NCI-H2029 (cell line): ENCODE results near the gene GADL1.
A peak's percentile ranks its signal among the peaks of the same experiment; 100 is the strongest.

Experiments
- DNase-seq: peaks from one replicate; lab custom pipeline; 2025; lab: John Stamatoyannopoulos, UW

The GADL1 gene, protein sequence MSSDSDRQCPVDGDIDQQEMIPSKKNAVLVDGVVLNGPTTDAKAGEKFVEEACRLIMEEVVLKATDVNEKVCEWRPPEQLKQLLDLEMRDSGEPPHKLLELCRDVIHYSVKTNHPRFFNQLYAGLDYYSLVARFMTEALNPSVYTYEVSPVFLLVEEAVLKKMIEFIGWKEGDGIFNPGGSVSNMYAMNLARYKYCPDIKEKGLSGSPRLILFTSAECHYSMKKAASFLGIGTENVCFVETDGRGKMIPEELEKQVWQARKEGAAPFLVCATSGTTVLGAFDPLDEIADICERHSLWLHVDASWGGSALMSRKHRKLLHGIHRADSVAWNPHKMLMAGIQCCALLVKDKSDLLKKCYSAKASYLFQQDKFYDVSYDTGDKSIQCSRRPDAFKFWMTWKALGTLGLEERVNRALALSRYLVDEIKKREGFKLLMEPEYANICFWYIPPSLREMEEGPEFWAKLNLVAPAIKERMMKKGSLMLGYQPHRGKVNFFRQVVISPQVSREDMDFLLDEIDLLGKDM

DNA sequence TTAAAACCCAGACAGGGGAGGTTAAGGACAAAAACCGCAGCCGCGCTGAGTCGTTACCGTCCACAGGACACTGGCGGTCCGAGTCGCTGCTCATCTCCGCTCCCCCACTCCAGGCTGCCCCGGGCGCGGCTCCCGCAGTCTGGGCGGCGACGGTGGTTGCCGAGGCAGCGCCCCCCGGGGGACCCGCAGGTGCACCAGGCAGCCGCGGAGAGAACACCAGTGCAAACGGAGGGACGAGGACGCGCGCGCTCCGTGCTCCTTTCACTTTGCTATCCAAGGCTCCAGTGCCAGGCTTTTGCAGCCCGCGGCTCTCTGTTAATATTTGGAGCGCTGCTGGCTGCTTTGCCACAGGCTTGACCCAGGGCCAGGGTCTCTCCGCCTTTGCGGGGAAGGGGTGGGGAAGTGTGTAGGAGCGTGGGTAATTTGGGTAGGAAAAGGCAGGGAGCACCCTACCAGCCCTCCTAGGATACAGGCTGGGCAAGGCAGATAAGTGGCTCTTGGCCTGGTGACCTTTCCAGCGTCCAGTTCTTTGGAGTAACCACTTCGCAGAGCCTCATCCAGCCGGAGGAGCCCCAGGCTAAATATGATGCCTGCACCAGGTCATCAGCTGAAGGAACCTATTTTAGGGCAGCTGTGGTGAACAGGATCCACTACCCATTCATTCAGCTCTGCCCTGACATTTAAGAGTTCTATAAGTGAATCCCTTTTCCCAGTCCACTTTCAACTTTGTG, at the start of gene GADL1:
Gene GADL1, minus strand, starts transcription at position 141 of the 731 bp plus-strand sequence. Its CDS starts 47 bp downstream, at position 94.
- peak; percentile 19 for DNase-seq

DNA sequence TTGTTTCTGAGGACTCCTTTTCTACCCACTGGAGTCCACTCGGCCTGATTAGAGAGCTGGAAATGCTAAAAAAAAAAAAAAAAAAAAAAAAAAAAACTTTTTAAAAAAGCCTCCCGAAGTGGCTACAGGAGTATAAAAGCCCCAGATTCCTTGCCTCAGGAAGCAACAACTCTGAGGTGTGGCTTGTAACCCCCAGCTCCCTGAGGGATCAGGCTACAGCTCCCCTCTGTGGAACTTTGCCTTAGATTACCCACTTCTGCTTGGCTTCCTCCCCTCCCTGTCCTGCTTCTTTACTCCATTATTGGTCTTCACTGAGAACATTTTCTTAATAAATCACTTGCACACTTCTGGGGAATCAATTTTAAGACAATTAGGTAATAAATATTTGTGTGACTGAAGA, 49.7 kb upstream of the GADL1 start:
- no peak for DNase-seq

DNA sequence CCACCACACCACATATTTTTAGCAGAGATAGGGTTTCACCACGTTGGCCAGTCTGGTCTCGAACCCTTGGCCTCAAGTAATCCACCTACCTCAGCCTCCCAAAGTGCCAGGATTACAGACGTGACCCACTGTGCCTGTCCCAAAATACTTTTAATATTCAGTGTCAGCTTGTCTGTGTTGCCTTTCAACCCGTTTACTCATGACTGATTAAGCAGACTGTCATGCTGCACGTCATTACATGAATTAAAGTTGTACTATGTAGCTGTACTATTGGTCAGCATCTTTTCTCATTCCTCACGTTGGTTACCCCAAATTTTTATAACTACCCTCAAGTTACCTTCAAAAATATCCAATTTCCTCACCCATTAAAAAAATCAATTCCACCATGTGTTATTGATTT, 48.7 kb upstream of the GADL1 start:
- DNase-seq, result no peak

DNA sequence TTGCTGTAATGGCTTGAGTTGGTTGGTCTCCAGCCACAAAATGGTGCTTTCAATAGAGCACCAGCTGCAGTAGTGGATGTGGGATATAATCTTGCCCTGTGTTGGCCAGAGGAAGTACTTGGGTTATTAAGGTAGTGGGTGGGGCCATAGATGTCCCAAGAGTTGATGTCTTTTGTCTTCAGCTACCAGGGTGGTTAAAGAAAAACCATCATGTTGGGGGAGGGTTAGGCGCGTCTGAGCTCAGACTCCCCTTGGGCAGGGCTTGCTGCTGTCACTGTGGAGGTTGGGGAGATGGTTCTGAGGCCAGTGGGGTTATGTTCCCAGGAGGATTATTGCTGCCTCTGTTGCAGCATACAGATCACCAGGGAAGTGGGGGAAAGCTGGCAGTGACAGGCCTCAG, 46.9 kb upstream of the GADL1 start:
- no peak for DNase-seq

DNA sequence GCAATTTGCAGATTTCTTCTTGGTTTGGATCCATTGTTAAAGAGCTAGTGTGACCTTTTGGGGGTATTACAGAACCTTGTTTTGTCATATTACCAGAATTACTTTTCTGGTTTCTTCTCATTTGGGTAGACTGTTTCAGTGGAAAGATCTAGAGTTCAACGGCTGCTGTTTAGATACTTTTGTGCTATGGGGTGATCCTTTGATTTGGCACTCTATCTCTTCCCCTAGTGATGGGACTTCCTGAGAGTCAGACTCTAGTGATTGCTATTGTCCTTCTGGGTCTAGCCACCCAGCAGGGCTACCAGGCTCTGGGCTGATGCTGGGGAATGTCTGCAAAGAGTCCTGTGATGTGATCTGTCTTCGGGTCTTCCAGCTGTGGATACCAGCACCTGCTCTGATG, 46.3 kb upstream of the GADL1 start:
- DNase-seq, result no peak

DNA sequence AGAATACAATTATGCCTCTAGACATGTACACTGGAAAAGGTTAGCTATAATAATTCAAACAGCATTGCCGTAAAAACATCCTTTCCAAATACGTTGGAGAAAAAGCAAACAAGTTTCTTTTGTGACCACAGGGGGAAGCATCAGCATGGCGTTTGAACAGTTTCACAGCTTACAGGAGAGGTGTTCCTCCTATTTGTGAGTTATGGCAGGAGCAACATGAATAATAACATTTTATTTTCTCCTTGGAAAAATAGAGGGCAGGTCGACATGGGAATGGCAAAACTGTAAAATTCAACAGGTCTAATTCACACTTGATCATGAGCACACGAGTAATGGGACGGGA, 39.7 kb upstream of the GADL1 start:
- peak; percentile 63 for DNase-seq

DNA sequence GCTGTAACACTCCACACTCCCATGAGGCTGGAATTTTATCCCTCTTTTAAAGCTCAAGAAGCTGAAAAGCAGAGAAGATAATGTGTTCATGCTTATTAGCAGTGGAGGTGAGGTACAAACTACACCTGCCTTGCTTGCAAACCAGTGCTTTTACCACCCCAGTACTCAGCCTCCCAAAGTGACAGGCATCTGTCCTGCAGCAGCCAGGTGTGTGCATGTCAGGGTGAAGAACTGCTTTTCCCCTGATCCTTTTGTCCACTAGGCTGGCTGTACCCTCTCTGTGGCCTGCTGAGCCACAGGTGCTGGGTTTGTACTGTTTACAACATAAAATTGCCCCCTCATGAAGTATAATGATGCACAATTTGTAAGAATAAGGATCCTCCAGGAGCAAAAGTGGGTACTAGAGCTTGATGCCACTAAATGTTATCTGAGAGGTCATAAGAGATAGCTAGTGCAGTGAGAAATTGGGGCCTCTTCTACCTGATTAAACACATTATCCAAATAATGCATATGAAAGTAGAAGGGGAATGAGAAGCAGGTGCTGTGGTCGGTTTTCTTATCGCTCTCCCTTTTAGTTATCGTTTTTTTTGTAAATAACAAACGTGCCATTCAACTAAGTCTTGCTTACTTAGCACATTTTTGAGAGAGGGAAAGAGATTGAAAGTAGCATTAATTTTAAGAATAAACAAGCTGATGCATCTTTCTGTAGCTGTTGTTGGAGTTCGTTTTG, 39.2 kb upstream of the GADL1 start:
- DNase-seq, result peak; percentile 48

DNA sequence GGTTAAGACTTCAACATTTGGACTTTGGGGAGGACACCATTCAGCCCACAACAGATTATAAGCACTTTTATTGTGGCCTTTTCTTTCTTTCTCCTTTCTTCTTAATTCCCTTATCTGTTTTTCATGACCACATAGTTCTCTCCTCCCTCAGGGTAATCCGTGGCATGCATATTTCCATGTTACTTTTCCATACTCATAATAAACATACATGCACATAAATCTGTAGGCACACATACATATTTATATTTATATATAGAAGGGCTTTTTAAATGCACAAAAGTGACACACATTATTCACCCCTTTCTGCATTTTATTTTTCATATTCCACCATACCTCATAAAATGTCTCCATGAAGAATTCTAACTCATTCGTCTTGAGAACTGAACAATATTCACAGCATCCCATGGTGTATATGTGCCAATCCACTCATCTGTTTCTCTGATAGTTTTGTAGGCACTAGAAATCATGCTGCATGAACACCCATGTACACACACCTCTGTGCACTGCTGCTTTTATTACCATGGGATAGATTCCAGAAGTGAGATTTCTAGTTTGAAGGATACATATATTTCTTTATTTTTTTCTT, 38.1 kb upstream of the GADL1 start:
- DNase-seq, result no peak

DNA sequence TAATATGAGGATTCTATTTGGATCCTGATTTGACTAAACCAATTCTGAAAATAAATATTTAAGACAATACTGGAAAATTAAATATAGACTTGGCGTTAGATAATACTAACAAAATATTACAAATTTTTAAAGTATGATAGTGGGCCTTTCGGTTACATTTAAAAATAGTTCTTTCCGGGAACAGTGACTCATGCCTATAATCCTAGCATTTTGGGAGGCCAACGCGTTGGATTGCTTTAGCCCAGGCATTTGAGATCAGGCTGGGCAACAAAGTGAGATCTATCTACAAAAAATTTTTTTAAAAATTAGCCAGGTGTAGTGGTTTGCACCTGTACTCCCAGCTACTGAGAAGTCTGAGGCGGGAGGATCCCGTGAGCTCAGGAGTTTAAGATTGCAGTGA, 30.3 kb upstream of the GADL1 start:
- no peak for DNase-seq

DNA sequence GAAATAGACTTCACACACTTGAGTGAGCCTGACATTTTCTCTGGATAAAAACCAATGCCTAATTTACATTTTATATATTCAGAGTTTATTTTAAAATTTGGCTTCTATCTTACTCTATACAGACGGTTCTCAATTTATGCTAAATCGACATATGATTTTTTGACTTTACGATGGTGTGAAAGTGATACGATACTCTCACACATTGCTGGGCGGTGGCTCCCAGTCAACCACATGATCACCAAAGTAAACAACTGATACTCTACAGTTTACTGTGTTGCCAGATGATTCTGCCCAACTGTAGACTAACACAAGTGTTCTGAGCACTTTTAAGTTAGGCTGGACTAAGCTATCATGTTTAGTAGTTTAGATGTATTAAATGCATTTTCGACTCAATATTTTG, 25.1 kb upstream of the GADL1 start:
- DNase-seq, result no peak

DNA sequence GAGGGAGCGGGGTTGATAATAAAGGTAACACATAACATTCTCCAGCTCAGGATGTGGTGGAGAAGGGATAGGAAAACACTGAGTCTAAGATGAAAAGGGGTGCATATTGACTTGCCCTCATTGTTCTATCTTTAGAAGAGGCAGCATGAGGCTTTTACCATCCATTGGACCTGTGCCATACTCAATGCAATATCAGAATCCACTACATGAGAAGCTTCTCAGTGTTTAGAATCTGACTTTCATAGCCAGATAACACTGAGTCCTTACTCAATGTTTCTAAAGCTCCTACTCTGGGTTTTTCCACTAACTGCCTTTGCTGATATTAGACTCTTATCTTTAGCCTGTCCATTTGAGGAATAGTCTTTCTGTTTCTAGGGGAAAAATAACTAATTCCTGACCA, 24.3 kb upstream of the GADL1 start:
- DNase-seq, result no peak

DNA sequence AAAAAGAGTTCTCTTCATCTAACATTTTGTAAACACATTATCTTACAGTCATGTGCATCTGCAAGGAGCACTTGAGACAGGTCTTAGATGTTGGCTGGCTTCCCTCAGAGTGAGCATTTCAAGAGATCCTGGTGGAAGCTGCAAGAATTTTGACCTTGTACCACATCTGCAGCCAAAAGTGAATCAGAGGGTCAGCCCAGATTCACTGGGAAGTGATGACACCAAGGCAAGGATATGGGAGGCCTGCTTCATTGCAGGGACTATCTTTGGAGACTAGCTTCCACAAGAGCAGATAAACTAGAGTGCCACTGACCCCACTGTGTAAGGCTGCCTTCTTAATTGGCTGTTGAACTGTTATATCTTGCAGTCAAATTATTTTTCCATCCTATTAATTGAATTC, 21.3 kb upstream of the GADL1 start:
- peak; percentile 27 for DNase-seq

DNA sequence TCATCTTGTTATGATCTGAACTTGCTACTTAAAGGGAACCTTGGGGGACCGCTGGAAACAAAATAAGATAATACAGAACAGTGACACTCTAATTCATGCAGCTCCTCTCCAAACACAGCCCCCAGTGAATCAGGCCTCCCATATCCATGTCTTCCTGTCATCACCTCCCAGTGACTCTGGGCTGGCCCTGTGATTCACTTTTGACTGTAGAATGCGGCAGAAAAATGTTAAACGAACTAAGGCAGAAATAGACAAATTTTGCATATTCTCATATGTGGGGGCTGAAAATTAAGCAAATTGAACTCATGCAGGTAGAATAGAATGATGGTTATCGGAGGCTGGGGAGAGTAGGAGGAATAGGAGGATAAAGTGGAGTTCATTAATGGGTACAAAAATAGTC, 20.2 kb upstream of the GADL1 start:
- DNase-seq, result no peak

DNA sequence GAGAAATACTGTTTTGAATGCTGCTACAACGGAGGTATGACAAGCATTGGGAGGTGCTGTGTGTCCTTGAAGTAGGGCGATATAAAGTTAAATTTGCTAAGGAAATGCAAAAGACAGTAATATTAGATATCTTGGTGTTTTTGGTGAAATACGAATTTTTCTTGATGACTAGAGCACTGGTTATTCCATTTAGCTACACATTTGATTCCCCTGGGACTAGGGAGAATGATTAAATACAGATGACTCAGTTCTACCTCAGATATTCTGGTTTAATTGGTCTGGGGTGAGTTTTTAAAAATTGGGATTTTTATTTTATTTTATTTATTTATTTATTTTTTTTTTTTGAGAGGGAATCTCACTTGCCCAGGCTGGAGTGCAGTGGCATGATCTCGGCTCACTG, 18.7 kb upstream of the GADL1 start:
- no peak for DNase-seq

DNA sequence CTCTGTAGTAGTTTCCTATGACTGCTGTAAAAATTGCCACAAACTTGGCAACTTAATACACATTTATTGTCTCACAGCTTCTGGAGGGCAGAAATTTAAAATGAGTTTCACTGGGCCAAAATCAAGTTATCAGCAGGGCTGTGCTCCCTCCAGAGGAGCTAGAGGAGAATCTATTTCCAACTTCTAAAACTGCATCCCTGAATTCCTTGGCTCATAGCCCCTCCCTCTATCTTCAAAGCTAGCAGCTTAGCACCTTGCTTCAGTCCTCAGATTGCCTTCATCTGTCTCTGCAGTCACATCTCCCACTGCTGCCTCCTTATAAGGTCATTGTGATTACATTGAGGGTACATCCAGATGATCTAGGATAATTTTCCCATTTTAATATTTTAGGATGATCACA, 17.8 kb upstream of the GADL1 start:
- DNase-seq, result no peak

DNA sequence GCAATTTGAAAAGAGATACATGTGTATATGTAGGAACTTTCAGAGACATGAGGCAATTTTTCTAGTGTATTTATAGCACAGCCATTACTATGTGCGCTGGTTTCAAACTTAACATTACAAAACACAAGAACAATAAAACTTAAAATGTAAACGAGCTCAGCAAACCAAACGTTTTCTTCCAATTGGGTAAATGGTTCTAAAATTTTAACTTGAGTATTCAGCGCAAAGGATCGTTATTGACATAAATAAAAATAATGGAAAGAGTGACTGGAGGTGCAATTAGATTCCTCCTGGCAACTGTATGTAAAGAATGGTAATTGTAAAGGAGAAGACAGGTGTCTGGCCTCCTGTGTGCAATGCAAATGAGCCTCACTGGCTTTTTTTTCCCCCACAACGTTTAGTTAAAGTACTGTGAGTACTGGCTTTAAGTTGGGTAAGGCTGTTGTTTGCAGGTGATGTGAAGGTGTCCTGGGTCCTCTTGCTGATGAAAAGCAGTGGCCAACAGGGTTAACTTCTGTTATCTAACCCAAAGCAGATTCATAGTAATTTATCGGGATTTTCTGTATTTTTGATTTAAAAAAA, 14.1 kb upstream of the GADL1 start:
- DNase-seq, result no peak

DNA sequence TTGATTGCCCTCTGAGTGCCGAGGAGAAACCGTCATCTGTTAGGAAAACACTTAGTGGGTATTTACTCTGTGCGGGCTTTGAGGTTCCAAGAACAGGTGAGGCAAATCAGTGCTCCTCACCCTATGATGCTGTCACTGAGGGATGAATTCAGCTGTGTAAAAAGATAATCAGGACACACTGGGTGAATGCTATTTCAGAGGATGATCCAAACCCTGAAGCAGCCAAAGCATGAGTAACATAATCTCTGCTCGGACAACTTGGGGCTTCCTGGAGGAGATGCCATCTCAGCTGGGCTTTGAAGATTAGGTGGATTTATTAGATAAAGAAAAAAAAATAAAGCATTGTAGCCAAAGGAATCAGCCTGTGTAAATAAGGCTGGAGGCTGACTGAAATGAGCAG, 10.5 kb upstream of the GADL1 start:
- no peak for DNase-seq

DNA sequence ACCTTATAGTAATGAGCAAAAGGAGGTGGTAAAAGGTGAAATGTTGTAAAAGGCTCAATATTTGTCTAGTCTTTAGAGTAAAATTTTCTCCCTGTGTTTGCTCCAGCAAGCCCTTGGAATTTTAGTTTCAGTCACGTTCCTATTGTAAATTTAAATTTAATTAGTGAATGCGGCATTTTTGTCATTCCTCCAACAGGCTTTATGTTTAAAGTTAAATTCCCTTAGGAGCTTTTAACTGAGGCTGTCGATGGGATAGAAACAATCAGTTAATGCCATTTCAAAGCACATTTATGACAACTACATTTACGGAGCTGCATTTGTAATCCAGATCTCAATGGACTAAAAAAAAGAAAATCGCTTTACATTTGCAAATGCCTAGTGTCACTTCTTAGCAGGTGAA, 868 bp upstream of the GADL1 start:
- no peak for DNase-seq

DNA sequence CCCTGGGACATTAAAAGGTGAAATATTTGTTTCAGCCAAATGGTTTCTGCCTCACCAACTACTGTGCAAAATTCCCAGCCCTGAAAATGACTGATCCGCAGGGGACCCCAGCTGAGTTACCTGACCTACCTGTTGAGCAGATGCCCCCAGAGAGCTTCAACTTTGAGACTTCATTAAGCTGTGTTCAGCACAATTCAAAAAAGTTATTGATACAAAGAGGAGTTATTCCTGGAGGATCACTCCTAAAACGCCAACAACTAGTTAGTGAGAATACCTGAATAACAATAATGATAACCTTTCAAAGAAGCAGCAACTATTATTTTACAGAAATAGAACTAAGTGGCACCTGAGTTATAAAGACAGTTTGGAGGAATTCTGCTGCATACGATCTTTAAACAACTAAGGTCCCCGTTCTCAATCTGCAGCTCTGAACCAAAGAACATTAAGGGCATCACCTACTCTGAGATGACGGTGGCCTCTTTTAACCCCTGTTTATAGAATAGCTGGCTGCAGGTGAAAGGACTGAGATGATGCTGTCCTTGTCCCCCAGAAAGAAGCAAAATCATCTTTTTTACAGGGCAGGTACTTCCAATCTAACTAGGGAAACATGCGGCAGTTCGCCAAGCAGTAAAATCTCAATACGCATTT, 659 bp downstream of the GADL1 start:
- DNase-seq, result no peak

DNA sequence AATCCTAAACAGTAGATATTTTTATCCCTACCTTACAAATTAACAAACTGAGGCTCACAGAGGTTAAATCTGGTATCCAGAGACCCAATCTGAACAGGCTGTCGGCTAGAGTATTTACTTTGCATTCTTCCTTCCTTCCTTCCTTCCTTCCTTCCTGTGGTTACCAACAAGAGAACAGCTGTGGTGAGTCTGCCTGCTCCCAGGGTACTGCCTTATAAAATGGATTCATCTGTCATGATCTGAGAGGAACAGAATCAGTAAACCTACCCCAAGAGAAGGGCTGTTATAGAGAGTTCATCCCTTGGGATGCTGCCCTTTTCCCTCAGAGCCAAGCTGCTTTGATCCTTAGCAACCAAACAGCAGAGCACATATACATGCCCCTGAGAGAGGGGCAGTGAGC, 3.6 kb downstream of the GADL1 start:
- DNase-seq, result no peak

DNA sequence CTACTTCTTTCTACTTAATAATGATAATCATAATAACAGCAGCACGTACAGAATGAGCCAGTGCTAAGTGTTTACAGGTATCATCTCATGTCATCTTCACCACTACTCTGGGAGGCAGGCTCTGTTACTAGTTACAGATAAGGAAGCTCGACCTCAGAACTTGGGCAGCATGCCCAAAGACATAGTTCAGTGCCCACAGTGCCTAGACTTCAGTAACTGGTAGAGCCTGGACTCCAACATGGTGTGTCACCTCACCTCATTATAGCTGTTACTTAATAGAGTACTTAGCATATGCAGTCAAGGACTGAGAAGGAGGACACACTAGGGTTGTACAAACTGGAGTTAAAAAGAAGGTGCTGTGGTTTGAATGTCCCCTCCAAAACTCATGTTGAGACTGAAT, 7.6 kb downstream of the GADL1 start:
- DNase-seq, result no peak

DNA sequence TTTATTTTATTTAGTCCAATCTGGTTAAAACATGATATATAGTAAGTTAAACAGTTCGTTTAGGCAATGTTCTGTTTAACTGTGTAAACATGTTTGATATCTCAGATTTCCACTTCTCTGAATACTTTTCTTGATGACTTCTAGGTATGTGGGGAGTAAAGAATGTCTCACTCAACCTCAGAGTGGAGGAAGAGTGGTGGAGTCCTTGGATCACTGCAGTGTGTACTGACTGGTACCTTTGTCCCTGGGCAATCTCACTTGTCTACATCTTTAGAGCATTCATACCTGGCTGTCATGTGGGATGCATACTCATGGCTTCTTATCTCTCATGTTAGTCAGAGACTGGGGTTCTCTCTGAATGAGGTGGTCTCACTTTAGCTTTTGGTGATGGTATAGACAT, 15.6 kb downstream of the GADL1 start:
- no peak for DNase-seq
